ENCODE data around the gene RABGEF1. TPM values are rescaled to one million over a fixed set of nuclear protein-coding genes. Genes with fewer than 3 reads are reported as not detected.
"Not testable (repeated sequence)": the region's sequence is repeated elsewhere in the genome, so short reads cannot be mapped to it uniquely, and the experiment has no call there.

The RABGEF1 gene
- polyA plus RNA-seq, 3 donors: 29.1 to 31.6 (median 31.2) TPM

- DNase-seq (ENCODE audit: low read depth in 3 of 3, low spot score in 2 of 3): not testable (repeated sequence)
Measured at GRCh38 chr7:66763633-66764355, 23.3 kb downstream of the RABGEF1 start.

DNA sequence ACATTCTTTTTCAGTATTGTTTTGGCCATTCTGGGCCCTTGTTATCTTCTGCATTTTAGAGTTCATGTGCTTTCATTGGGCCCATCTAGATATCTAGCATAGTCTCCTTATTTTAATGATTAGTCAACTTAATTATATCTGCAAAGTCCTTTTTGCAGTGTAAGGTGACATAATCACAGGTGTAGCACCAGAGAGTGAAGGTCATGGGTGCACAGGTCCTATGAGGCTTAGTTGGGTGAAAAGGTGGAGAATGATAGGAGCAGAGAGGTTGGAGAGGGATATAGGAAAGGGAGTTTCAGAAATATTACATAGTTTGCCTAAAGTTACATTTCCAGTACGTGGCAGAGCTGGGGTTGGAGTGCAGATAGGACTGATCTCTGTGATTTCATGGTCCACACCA lies 24.4 kb downstream of the RABGEF1 start:
- not testable (repeated sequence) for DNase-seq (ENCODE audit: low read depth in 3 of 3, low spot score in 2 of 3)

DNA sequence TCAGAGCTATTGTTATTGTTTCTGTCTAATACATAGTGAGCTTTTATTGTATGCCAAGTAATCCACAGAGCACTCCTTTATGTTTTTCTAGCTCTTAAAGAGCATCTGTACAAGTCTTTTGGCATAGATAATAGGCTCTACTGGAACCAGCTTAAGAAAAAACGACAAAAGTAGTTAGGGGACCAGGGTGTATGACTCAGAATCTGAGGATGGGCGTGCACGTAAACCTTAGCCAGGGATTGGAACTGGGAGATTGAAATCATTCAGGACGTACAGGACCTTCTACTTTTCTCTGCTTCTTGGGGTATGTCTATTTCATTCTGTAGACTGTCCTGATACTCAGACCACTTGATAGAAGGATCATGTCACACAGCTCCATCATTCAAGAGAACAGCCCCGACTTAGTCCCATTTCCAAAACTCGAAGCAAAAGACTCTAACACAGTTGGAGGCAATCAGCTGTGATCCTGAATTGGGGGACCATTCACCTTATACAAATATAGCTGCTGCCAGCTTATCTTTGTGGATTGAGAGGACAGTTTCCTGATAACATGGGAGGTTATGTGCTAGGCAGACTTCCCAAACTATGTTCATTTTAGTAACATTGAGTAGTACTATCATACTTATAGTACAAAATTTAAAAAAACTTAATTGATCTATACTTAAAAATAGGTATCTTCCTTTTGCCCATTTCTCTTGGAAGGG lies 24.9 kb downstream of the RABGEF1 start:
- DNase-seq (ENCODE audit: low read depth in 3 of 3, low spot score in 2 of 3): not testable (repeated sequence)

- DNase-seq (ENCODE audit: low read depth in 3 of 3, low spot score in 2 of 3): no peak
Measured at GRCh38 chr7:66766041-66766440, 25.5 kb downstream of the RABGEF1 start.

DNA sequence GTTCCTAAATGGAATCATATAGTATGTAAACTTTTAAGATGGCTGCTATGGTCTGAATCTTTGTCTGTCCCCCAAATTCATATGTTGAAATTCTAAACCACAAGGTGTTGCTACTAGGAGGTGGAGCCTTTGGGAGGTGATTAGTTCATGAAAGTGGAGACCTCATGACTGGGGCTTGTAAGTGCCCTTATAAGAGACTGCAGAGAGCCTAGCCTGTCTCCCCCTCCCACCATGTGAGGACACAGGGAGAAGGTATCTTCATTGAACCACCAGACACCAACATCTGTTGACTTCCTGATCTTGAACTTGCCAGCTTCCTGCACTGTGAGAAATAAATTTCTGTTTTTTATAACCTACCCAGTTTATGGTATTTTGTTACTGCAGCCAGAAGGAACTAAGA lies 27.0 kb downstream of the RABGEF1 start:
- DNase-seq (ENCODE audit: low read depth in 3 of 3, low spot score in 2 of 3): not testable (repeated sequence)

- DNase-seq (ENCODE audit: low read depth in 3 of 3, low spot score in 2 of 3): no peak
Measured at GRCh38 chr7:66768865-66769832, 28.6 kb downstream of the RABGEF1 start.

GRCh38 chr7:66769833-66770512 lies 29.4 kb downstream of the RABGEF1 start:
- no peak for DNase-seq (ENCODE audit: low read depth in 3 of 3, low spot score in 2 of 3)

DNA sequence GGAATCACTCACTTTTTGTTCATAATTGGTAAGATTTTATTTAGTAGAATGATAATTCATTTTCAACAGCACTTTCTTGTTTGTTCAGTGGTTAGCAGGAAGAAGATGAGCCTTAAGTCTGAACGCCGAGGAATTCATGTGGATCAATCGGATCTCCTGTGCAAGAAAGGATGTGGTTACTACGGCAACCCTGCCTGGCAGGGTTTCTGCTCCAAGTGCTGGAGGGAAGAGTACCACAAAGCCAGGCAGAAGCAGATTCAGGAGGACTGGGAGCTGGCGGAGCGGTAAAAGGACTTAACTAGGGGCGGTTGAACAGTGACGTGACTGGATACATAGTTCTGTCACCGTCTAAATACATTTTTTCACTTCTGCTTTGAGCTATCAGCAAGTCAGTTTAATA lies 31.3 kb downstream of the RABGEF1 start:
- DNase-seq (ENCODE audit: low read depth in 3 of 3, low spot score in 2 of 3): no peak

- not testable (repeated sequence) for DNase-seq (ENCODE audit: low read depth in 3 of 3, low spot score in 2 of 3)
Measured at GRCh38 chr7:66773744-66774143, 33.2 kb downstream of the RABGEF1 start.

GRCh38 chr7:66776383-66776782 lies 35.9 kb downstream of the RABGEF1 start:
- DNase-seq (ENCODE audit: low read depth in 3 of 3, low spot score in 2 of 3): not testable (repeated sequence)

DNA sequence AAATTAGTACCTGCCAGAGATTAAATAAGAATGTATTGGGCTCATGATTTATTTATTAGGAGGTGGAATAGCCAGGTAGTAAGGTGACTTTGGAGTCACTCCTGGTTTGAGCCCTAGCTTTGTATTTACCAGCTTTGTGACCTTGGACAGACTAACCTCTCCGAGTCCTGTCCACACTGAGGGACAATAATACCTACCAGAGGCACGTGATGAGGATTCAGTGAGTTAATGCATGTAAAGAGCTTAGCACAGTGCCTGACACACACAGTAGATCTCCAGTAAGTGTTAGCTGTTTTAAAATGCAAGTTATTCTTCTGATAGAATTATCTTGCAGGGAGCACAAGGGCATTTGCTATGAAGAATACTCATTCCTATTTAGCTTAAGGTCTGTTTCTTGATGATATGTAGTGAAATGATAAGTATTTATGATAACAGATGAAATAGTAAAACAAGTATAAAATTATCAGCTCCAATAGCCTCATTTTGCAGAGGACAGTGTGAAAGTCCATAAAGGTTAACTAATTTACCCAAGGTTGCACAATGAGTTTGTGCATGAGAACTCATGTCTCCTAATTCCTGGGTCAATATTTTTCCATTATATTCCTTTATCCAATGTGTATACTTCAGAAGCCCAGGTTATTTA lies 36.4 kb downstream of the RABGEF1 start:
- DNase-seq (ENCODE audit: low read depth in 3 of 3, low spot score in 2 of 3): no peak

DNA sequence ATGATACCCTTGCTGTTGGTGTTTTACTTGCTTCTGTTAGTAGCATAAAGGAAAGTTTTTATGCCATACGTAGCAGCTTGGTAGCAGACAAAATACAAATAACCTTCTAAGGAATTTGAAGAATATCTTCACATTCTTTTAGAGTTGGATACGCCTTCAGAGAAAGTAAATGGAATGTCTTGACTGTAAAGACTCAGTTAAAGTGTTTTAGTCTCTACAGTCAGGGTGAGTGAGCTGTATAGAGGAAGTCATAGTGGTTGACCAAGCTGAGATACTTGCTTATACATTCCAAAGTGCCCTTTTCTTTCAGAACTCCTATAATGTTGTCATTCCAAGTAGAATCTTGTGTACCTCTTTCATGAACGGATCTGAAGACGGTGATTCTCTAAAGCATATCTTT lies 37.7 kb downstream of the RABGEF1 start:
- DNase-seq (ENCODE audit: low read depth in 3 of 3, low spot score in 2 of 3): no peak

- DNase-seq (ENCODE audit: low read depth in 3 of 3, low spot score in 2 of 3): no peak
Measured at GRCh38 chr7:66779669-66780409, 39.3 kb downstream of the RABGEF1 start.

DNA sequence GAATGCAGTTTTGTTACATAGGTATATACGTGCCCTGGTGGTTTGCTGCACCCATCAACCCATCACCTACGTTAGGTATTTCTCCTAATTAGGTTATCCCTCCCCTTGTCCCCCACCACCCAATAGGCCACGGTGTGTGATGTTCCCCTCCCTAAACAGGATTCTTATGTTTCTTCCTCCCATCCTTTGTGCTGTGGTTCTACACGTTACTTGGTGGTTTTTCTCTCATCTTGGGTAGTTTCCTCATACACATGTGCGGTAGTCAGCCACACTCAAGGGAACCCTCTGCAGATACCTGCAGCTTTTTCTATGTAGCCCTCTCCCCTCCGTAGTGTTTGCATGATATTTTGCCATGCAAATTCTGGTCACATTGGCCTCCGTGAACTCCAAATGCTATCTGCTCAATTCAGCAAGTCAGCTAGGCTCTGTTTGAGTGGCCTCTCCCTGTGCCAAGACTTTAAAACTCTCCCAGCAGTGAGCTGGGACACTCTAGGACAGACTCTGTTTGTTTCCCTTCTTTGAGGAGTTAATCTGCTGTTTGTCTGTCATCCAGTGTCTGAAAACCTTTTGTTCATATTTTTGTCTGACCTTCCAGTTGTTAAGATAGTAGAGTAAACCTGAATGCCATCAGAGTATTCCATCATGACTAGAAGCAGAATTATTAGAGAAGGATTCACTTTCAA lies 41.0 kb downstream of the RABGEF1 start:
- no peak for DNase-seq (ENCODE audit: low read depth in 3 of 3, low spot score in 2 of 3)

DNA sequence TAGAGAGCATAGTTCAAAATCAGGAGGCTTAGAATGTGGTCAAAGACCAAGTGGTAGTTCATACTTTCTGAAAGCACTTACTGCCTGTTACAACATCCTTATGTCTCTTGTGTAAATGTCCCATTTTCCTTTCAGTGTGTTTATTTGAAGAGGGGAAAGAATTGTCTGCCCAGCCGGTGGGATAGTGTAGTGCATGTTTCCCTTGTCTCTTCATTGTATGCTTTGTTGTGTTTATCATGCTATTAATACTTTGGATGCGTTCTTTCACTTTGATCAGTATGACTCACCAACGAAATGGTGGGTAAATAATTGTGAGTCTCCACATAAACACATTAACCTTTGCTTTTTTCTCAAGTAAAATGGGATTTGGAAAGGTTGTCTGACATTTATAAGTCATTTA lies 42.3 kb downstream of the RABGEF1 start:
- not testable (repeated sequence) for DNase-seq (ENCODE audit: low read depth in 3 of 3, low spot score in 2 of 3)

DNA sequence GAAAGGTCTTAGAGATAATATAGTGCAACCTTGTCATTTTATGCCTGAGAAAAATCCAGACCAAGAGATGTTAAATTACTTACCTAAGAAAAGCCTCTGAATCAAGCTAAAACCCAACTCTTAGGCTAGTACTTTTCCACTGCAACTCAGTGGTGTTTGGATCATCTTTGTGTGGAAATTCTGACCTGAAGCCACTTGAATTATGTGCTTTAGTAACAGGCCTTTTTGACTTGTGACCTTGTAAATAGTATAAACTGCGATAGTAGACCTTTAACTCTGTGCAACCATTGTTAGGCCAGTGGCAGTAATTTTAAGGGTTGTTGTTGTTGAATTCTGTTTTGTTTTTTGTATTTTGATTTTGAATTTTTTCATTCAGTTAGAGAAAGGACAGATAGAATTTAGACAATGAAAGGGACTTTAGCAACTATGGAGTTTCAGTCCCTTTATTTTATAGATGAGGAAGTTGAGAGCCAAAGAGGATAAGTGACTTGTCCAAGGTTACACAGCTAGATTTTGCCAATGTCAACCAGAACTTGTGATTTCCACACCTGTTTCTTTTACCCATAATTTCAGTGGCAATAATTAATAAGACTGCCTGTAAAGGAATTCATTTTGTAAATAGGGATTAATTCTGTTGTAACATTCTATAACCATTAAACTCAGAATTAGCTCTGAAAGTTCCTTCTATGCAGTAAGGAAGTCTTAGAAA lies 43.5 kb downstream of the RABGEF1 start:
- DNase-seq (ENCODE audit: low read depth in 3 of 3, low spot score in 2 of 3): not testable (repeated sequence)

GRCh38 chr7:66790196-66790595 lies 49.7 kb downstream of the RABGEF1 start:
- DNase-seq (ENCODE audit: low read depth in 3 of 3, low spot score in 2 of 3): no peak

DNA sequence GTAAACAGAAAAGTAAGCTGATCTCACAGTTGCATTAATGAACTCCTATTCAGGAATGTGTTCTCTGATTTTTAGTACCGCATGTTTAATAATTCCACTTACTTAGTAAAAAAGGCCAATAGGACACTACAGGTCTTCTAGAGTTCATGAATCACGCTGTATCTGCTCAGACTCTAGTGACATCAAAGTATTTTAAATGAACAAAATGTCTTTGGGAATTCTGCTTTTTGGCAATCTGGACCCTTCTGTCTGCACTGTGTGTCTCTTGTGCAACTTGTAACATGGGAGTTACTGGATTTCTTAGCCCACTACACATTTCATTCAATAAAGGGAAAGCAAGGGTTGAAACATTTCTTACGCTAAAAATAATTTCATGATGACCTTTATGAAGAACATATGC lies 50.2 kb downstream of the RABGEF1 start:
- no peak for DNase-seq (ENCODE audit: low read depth in 3 of 3, low spot score in 2 of 3)

All from right renal cortex interstitium (tissue), 3 donors.